Measurements from ENCODE around the gene ZSCAN5A.

DNA sequence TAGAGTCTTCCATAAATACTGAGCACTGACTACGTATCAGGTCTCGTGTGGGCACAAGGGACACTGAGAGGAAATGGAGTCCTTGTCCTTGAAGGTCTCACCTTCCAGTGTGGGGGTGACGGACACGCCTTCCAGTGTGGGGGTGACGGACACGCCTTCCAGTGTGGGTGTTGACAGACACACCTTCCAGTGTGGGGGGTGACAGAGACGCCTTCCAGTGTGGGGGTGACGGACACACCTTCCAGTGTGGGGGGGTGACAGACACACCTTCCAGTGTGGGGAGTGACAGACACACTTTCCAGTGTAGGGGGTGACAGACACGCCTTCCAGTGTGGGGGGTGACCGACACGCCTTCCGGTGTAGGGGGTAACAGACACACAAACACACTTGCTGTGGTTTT is 56.4 kb downstream of the ZSCAN5A start:
- TF ChIP-seq, protein P1, sequence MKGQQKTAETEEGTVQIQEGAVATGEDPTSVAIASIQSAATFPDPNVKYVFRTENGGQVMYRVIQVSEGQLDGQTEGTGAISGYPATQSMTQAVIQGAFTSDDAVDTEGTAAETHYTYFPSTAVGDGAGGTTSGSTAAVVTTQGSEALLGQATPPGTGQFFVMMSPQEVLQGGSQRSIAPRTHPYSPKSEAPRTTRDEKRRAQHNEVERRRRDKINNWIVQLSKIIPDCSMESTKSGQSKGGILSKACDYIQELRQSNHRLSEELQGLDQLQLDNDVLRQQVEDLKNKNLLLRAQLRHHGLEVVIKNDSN (CRISPR knock-in tag; IDR thresholded peaks at IDR 0.05), result no peak
- TF ChIP-seq, protein P2, sequence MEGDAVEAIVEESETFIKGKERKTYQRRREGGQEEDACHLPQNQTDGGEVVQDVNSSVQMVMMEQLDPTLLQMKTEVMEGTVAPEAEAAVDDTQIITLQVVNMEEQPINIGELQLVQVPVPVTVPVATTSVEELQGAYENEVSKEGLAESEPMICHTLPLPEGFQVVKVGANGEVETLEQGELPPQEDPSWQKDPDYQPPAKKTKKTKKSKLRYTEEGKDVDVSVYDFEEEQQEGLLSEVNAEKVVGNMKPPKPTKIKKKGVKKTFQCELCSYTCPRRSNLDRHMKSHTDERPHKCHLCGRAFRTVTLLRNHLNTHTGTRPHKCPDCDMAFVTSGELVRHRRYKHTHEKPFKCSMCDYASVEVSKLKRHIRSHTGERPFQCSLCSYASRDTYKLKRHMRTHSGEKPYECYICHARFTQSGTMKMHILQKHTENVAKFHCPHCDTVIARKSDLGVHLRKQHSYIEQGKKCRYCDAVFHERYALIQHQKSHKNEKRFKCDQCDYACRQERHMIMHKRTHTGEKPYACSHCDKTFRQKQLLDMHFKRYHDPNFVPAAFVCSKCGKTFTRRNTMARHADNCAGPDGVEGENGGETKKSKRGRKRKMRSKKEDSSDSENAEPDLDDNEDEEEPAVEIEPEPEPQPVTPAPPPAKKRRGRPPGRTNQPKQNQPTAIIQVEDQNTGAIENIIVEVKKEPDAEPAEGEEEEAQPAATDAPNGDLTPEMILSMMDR (IDR thresholded peaks at IDR 0.05), result no peak
- TF ChIP-seq, protein P3, sequence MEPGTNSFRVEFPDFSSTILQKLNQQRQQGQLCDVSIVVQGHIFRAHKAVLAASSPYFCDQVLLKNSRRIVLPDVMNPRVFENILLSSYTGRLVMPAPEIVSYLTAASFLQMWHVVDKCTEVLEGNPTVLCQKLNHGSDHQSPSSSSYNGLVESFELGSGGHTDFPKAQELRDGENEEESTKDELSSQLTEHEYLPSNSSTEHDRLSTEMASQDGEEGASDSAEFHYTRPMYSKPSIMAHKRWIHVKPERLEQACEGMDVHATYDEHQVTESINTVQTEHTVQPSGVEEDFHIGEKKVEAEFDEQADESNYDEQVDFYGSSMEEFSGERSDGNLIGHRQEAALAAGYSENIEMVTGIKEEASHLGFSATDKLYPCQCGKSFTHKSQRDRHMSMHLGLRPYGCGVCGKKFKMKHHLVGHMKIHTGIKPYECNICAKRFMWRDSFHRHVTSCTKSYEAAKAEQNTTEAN (CRISPR knock-in tag; IDR thresholded peaks at IDR 0.05), result no peak
- TF ChIP-seq EMX1 (CRISPR knock-in tag; IDR thresholded peaks at IDR 0.05) (no peak), NR1H2 (CRISPR knock-in tag; IDR thresholded peaks at IDR 0.05) (no peak), NFATC4 (CRISPR knock-in tag; IDR thresholded peaks at IDR 0.05) (no peak), SP1 (CRISPR knock-in tag; conservative IDR thresholded peaks at IDR 0.05) (no peak)
- TF ChIP-seq, protein P4, sequence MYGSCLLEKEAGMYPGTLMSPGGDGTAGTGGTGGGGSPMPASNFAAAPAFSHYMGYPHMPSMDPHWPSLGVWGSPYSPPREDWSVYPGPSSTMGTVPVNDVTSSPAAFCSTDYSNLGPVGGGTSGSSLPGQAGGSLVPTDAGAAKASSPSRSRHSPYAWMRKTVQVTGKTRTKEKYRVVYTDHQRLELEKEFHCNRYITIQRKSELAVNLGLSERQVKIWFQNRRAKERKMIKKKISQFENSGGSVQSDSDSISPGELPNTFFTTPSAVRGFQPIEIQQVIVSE (CRISPR knock-in tag; IDR thresholded peaks at IDR 0.05; ENCODE audit: borderline replicate concordance), result no peak
- TF ChIP-seq, protein P5, sequence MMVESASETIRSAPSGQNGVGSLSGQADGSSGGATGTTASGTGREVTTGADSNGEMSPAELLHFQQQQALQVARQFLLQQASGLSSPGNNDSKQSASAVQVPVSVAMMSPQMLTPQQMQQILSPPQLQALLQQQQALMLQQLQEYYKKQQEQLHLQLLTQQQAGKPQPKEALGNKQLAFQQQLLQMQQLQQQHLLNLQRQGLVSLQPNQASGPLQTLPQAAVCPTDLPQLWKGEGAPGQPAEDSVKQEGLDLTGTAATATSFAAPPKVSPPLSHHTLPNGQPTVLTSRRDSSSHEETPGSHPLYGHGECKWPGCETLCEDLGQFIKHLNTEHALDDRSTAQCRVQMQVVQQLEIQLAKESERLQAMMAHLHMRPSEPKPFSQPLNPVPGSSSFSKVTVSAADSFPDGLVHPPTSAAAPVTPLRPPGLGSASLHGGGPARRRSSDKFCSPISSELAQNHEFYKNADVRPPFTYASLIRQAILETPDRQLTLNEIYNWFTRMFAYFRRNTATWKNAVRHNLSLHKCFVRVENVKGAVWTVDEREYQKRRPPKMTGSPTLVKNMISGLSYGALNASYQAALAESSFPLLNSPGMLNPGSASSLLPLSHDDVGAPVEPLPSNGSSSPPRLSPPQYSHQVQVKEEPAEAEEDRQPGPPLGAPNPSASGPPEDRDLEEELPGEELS (CRISPR knock-in tag; IDR thresholded peaks at IDR 0.05), result no peak
- TF ChIP-seq, protein P6, sequence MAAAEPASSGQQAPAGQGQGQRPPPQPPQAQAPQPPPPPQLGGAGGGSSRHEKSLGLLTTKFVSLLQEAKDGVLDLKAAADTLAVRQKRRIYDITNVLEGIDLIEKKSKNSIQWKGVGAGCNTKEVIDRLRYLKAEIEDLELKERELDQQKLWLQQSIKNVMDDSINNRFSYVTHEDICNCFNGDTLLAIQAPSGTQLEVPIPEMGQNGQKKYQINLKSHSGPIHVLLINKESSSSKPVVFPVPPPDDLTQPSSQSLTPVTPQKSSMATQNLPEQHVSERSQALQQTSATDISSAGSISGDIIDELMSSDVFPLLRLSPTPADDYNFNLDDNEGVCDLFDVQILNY (CRISPR knock-in tag; IDR thresholded peaks at IDR 0.05), result no peak

All from WTC11 (cell line).